ENCODE results near the gene TRPC6. TPM values are rescaled to one million over a fixed set of nuclear protein-coding genes. Genes with fewer than 3 reads are reported as not detected.

The TRPC6 gene
- total RNA-seq: 1 to 10 TPM; 2.7 TPM

GRCh38 chr11:101583251-101584128 lies at the start of gene TRPC6:
Gene TRPC6, minus strand, starts transcription at chr11:101584007. Its CDS starts 504 bp downstream, at chr11:101583503.
- Histone ChIP-seq H3K4me1 (ENCODE audit: control insufficient read depth in 1 of 2, low read depth in 2 of 2) (peaks cover 0 to 7% of the 10 kb centered on the region in 2 donors), H3K9me3 (no peaks in the 10 kb centered on the region), H3K27me3 (replicated peaks; ENCODE audit: insufficient read depth) (no peaks in the 10 kb centered on the region), H3K4me3 (peak within 1 kb of the TSS; percentile 79), H3K36me3 (no peaks in the 10 kb centered on the region), H3K27ac (peak within 1 kb of the TSS; percentile 5 to 22)
- DNase-seq (ENCODE audit: low spot score) (no peak), ATAC-seq (ENCODE audit: insufficient number of reproducible peaks, low FRiP score, low read depth) (peak; percentile 46)
- TF ChIP-seq CTCF (IDR thresholded peaks at IDR 0.05): no peak

- no peak overlapping the region for H3K27ac ChIP-seq
- H3K9me3 ChIP-seq: no peaks in the 10 kb centered on the region
- no peaks in the 10 kb centered on the region for H3K27me3 ChIP-seq (replicated peaks; ENCODE audit: insufficient read depth)
- ATAC-seq (ENCODE audit: insufficient number of reproducible peaks, low FRiP score, low read depth) (no peak), DNase-seq (ENCODE audit: low spot score) (no peak)
- no peak overlapping the region for H3K4me3 ChIP-seq
- H3K36me3 ChIP-seq: no peaks in the 10 kb centered on the region
- TF ChIP-seq CTCF (IDR thresholded peaks at IDR 0.05): no peak
- H3K4me1 ChIP-seq (ENCODE audit: control insufficient read depth in 1 of 2, low read depth in 2 of 2): no peaks in the 10 kb centered on the region
Observed at GRCh38 chr11:101620026-101620425, 36.2 kb upstream of the TRPC6 start.

GRCh38 chr11:101618709-101619108 lies 34.9 kb upstream of the TRPC6 start:
- no peak for ATAC-seq (ENCODE audit: insufficient number of reproducible peaks, low FRiP score, low read depth)

GRCh38 chr11:101617735-101618332 lies 34.0 kb upstream of the TRPC6 start:
- Histone ChIP-seq H3K36me3 (no peaks in the 10 kb centered on the region), H3K27ac (no peak overlapping the region), H3K4me3 (no peak overlapping the region), H3K27me3 (replicated peaks; ENCODE audit: insufficient read depth) (no peaks in the 10 kb centered on the region), H3K9me3 (no peaks in the 10 kb centered on the region), H3K4me1 (ENCODE audit: control insufficient read depth in 1 of 2, low read depth in 2 of 2) (no peaks in the 10 kb centered on the region)
- no peak for TF ChIP-seq CTCF (IDR thresholded peaks at IDR 0.05)
- DNase-seq (ENCODE audit: low spot score) (no peak), ATAC-seq (ENCODE audit: insufficient number of reproducible peaks, low FRiP score, low read depth) (no peak)

More at GRCh38 chr11:101618709-101619108, 34.9 kb upstream of the TRPC6 start:
- Histone ChIP-seq H3K9me3 (no peaks in the 10 kb centered on the region), H3K27me3 (replicated peaks; ENCODE audit: insufficient read depth) (no peaks in the 10 kb centered on the region), H3K27ac (no peak overlapping the region), H3K36me3 (no peaks in the 10 kb centered on the region), H3K4me3 (no peak overlapping the region), H3K4me1 (ENCODE audit: control insufficient read depth in 1 of 2, low read depth in 2 of 2) (no peaks in the 10 kb centered on the region)
- no peak for DNase-seq (ENCODE audit: low spot score)
- TF ChIP-seq CTCF (IDR thresholded peaks at IDR 0.05): no peak

GRCh38 chr11:101612481-101612880 lies 28.7 kb upstream of the TRPC6 start:
- no peak for ATAC-seq (ENCODE audit: insufficient number of reproducible peaks, low FRiP score, low read depth)
- H3K4me3 ChIP-seq: no peak overlapping the region
- no peak for TF ChIP-seq CTCF (IDR thresholded peaks at IDR 0.05)
- no peak overlapping the region for H3K27ac ChIP-seq
- no peaks in the 10 kb centered on the region for H3K9me3 ChIP-seq
- no peaks in the 10 kb centered on the region for H3K27me3 ChIP-seq (replicated peaks; ENCODE audit: insufficient read depth)
- no peaks in the 10 kb centered on the region for H3K4me1 ChIP-seq (ENCODE audit: control insufficient read depth in 1 of 2, low read depth in 2 of 2)
- no peak for DNase-seq (ENCODE audit: low spot score)
- no peaks in the 10 kb centered on the region for H3K36me3 ChIP-seq

All from thoracic aorta (tissue), 2 donors.